Measurements from ENCODE around the gene RRP36. TPM values are rescaled to one million over a fixed set of nuclear protein-coding genes. Genes with fewer than 3 reads are reported as not detected.

RRP36 gene
- total RNA-seq, 1 donor from 2014 or later = 93.3 TPM

GRCh38 chr6:43070028-43070632 is 48.7 kb downstream of the RRP36 start:
- peaks cover 5% of the 10 kb centered on the region for H3K4me1 ChIP-seq
- H3K4me2 ChIP-seq = no peak overlapping the region
- H3K27ac Mint-ChIP-seq = no peak overlapping the region
- peaks cover 9% of the 10 kb centered on the region for H3K36me3 Mint-ChIP-seq
- H3K79me2 ChIP-seq (ENCODE audit: low read depth) = no peaks in the 10 kb centered on the region
- H3K9me3 ChIP-seq (ENCODE audit: low read depth) = no peaks in the 10 kb centered on the region
- no peaks in the 10 kb centered on the region for H3K36me3 ChIP-seq
- no peaks in the 10 kb centered on the region for H3K9me3 Mint-ChIP-seq
- no peak overlapping the region for H2AFZ ChIP-seq (replicated peaks)
- TF ChIP-seq CTCF (IDR thresholded peaks at IDR 0.05) (peak; percentile 82), EZH2 (IDR thresholded peaks at IDR 0.05) (no peak), EZH2phosphoT487 (IDR thresholded peaks at IDR 0.05) (no peak)
- H4K20me1 ChIP-seq (ENCODE audit: low read depth) = no peaks in the 10 kb centered on the region
- H3K27me3 Mint-ChIP-seq (ENCODE audit: insufficient read depth, low read depth) = peaks cover 2% of the 10 kb centered on the region
- no peak overlapping the region for H3K9ac ChIP-seq
- DNase-seq (ENCODE audit: low spot score) = peak; percentile 76
- no peak overlapping the region for H3K4me3 ChIP-seq
- no peaks in the 10 kb centered on the region for H3K27me3 ChIP-seq
- H3K27ac ChIP-seq = no peak overlapping the region
- peaks cover 15% of the 10 kb centered on the region for H3K4me1 Mint-ChIP-seq
- H3K4me3 Mint-ChIP-seq = peak overlapping the region; percentile 7
- no peaks in the 10 kb centered on the region for H3F3A ChIP-seq (ENCODE audit: low read depth)

GRCh38 chr6:43074847-43075669 is 53.6 kb downstream of the RRP36 start:
- H3K4me1 ChIP-seq = peaks cover 28% of the 10 kb centered on the region
- Mint-ChIP-seq H3K27me3 (ENCODE audit: insufficient read depth, low read depth) (peaks cover 5% of the 10 kb centered on the region), H3K9me3 (no peaks in the 10 kb centered on the region), H3K27ac (peak overlapping the region; percentile 72), H3K36me3 (peaks cover 9% of the 10 kb centered on the region), H3K4me3 (peak overlapping the region; percentile 84), H3K4me1 (peaks cover 39% of the 10 kb centered on the region)
- TF ChIP-seq CTCF (IDR thresholded peaks at IDR 0.05) = no peak
- TF ChIP-seq EZH2phosphoT487 (IDR thresholded peaks at IDR 0.05) = no peak
- no peak for TF ChIP-seq EZH2 (IDR thresholded peaks at IDR 0.05)
- no peaks in the 10 kb centered on the region for H3K36me3 ChIP-seq
- peaks cover 37% of the 10 kb centered on the region for H4K20me1 ChIP-seq (ENCODE audit: low read depth)
- peak overlapping the region; percentile 99 for H3K4me3 ChIP-seq
- no peak overlapping the region for H3K9ac ChIP-seq
- DNase-seq (ENCODE audit: low spot score) = no peak
- H3K9me3 ChIP-seq (ENCODE audit: low read depth) = no peaks in the 10 kb centered on the region
- H2AFZ ChIP-seq (replicated peaks) = no peak overlapping the region
- H3K4me2 ChIP-seq = peak overlapping the region; percentile 73
- peaks cover 18% of the 10 kb centered on the region for H3F3A ChIP-seq (ENCODE audit: low read depth)
- H3K79me2 ChIP-seq (ENCODE audit: low read depth) = peaks cover 38% of the 10 kb centered on the region
- no peaks in the 10 kb centered on the region for H3K27me3 ChIP-seq
- H3K27ac ChIP-seq = no peak overlapping the region

GRCh38 chr6:43075670-43076463 is 54.4 kb downstream of the RRP36 start, which contains the start of gene PTK7:
Gene PTK7, plus strand, starts transcription at chr6:43076314. Its CDS starts 175 bp downstream, at chr6:43076489.
- DNase-seq (ENCODE audit: low spot score) = peak; percentile 96
- Histone ChIP-seq H2AFZ (replicated peaks) (peak within 1 kb of the TSS; percentile 76), H3K4me2 (peak within 1 kb of the TSS; percentile 96), H3K79me2 (ENCODE audit: low read depth) (peaks cover 46% of the 10 kb centered on the region), H3K27me3 (no peaks in the 10 kb centered on the region), H3K4me1 (peaks cover 28% of the 10 kb centered on the region), H4K20me1 (ENCODE audit: low read depth) (peaks cover 44% of the 10 kb centered on the region), H3F3A (ENCODE audit: low read depth) (peaks cover 18% of the 10 kb centered on the region), H3K9me3 (ENCODE audit: low read depth) (no peaks in the 10 kb centered on the region), H3K9ac (peak within 1 kb of the TSS; percentile 82), H3K4me3 (peak within 1 kb of the TSS; percentile 99), H3K36me3 (no peaks in the 10 kb centered on the region), H3K27ac (peak within 1 kb of the TSS; percentile 24)
- TF ChIP-seq EZH2 (IDR thresholded peaks at IDR 0.05) (no peak), CTCF (IDR thresholded peaks at IDR 0.05) (no peak), EZH2phosphoT487 (IDR thresholded peaks at IDR 0.05) (no peak)
- Mint-ChIP-seq H3K27me3 (ENCODE audit: insufficient read depth, low read depth) (peaks cover 3% of the 10 kb centered on the region), H3K4me1 (peaks cover 35% of the 10 kb centered on the region), H3K36me3 (peaks cover 11% of the 10 kb centered on the region), H3K9me3 (no peaks in the 10 kb centered on the region), H3K4me3 (peak within 1 kb of the TSS; percentile 91), H3K27ac (no peak within 1 kb of the TSS)

All from neural progenitor cell (in vitro differentiated cells).